Measurements from ENCODE around the gene KRTAP16-1. TPM values are rescaled to one million over a fixed set of nuclear protein-coding genes. Genes with fewer than 3 reads are reported as not detected.

Gene KRTAP16-1
- total RNA-seq, 1 donor from 2014 or later, result not detected

DNA sequence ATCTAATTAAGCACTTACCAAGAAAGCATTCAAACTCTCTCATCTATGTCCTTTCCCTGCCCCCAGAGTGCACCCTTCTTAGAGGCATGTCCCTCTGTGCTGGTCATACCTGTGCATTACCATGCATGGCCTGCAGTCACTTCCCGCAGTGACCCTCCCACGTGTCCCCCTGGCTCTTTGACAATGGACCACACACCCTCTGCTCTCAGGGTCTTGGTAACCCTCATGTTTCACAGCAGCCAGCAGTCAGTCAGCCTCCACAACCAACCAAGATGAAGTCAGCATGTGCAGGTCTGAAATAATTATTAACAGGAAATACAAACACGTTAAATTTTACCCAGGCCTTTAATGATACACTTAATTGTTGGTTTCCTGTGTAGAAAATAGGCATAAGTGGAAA lies 31.4 kb upstream of the KRTAP16-1 start:
- peaks cover 5% of the 10 kb centered on the region for H3K27me3 Mint-ChIP-seq (ENCODE audit: unreplicated experiment)
- peaks cover 19% of the 10 kb centered on the region for H3K9me3 Mint-ChIP-seq (ENCODE audit: unreplicated experiment)
- no peaks in the 10 kb centered on the region for H3K4me1 Mint-ChIP-seq (ENCODE audit: unreplicated experiment)
- peak; percentile 23 for DNase-seq (ENCODE audit: extremely low spot score, unreplicated experiment)
- no peak overlapping the region for H3K4me3 Mint-ChIP-seq (ENCODE audit: unreplicated experiment)
- peaks cover 4% of the 10 kb centered on the region for H3K36me3 Mint-ChIP-seq (ENCODE audit: unreplicated experiment)
- TF ChIP-seq, protein P1, sequence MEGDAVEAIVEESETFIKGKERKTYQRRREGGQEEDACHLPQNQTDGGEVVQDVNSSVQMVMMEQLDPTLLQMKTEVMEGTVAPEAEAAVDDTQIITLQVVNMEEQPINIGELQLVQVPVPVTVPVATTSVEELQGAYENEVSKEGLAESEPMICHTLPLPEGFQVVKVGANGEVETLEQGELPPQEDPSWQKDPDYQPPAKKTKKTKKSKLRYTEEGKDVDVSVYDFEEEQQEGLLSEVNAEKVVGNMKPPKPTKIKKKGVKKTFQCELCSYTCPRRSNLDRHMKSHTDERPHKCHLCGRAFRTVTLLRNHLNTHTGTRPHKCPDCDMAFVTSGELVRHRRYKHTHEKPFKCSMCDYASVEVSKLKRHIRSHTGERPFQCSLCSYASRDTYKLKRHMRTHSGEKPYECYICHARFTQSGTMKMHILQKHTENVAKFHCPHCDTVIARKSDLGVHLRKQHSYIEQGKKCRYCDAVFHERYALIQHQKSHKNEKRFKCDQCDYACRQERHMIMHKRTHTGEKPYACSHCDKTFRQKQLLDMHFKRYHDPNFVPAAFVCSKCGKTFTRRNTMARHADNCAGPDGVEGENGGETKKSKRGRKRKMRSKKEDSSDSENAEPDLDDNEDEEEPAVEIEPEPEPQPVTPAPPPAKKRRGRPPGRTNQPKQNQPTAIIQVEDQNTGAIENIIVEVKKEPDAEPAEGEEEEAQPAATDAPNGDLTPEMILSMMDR (IDR thresholded peaks at IDR 0.05), result no peak
- H3K27ac Mint-ChIP-seq (ENCODE audit: unreplicated experiment), result no peak overlapping the region

DNA sequence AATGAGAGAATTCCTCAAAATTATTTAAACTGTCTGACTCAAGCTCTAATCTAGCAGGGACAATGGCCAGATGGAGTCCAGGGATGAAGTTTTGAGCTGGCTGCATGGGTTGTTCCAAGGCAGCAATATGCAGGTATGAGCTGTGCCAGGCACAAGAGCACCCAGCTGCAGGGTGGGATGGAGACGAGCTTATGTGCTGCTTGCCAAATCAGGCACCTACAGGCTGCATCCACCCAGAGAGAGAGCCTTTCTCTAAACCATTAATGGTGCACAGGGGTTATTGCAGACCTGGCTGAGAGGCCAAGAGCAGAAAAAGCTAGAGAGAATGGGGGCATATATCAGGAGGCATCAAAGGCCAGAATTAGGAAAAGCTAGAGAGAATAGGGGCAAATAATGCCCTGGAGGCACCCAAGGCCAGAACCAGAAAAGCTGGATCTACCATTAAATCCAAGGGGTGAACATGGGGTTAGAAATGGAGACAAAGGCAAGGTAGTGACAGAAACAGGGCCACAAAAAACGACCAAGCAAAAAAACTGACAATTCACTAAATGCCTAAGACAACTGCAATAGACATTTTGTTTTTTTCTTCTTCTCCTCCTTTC lies 30.6 kb upstream of the KRTAP16-1 start:
- H3K4me3 Mint-ChIP-seq (ENCODE audit: unreplicated experiment), result no peak overlapping the region
- peaks cover 19% of the 10 kb centered on the region for H3K9me3 Mint-ChIP-seq (ENCODE audit: unreplicated experiment)
- TF ChIP-seq, protein P1 (IDR thresholded peaks at IDR 0.05), result no peak
- H3K4me1 Mint-ChIP-seq (ENCODE audit: unreplicated experiment), result no peaks in the 10 kb centered on the region
- H3K27ac Mint-ChIP-seq (ENCODE audit: unreplicated experiment), result no peak overlapping the region
- DNase-seq (ENCODE audit: extremely low spot score, unreplicated experiment), result peak; percentile 53
- H3K36me3 Mint-ChIP-seq (ENCODE audit: unreplicated experiment), result peaks cover 4% of the 10 kb centered on the region
- peaks cover 5% of the 10 kb centered on the region for H3K27me3 Mint-ChIP-seq (ENCODE audit: unreplicated experiment)

DNA sequence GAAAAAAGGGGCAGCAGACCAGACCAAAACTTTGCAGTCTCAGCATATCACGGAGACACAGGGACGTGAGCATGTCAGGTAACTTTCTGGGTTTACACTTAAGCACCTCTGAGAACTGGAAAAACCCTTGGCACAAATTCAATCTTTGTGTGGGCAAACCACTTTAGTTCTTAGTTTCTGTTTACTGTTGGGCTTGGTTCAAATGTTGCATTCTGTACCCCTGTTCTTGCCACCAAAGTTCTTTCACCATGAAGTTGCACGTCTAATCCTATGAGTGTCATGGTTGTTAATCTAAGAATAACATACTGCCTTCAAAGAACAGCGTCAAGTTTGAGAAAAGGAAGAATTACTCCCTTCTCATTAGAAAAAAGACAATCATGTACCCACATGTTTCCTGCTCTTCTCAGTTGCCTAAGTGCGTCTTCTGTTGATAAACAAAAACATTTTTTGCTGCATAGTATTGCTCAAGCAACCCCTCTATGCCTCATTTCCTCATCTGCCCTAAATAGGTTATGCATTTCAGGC lies 29.9 kb upstream of the KRTAP16-1 start:
- Mint-ChIP-seq H3K4me1 (ENCODE audit: unreplicated experiment) (no peaks in the 10 kb centered on the region), H3K27me3 (ENCODE audit: unreplicated experiment) (peaks cover 5% of the 10 kb centered on the region), H3K9me3 (ENCODE audit: unreplicated experiment) (peaks cover 19% of the 10 kb centered on the region), H3K4me3 (ENCODE audit: unreplicated experiment) (no peak overlapping the region), H3K27ac (ENCODE audit: unreplicated experiment) (no peak overlapping the region), H3K36me3 (ENCODE audit: unreplicated experiment) (peaks cover 4% of the 10 kb centered on the region)
- TF ChIP-seq, protein P1 (IDR thresholded peaks at IDR 0.05), result no peak
- DNase-seq (ENCODE audit: extremely low spot score, unreplicated experiment), result no peak

DNA sequence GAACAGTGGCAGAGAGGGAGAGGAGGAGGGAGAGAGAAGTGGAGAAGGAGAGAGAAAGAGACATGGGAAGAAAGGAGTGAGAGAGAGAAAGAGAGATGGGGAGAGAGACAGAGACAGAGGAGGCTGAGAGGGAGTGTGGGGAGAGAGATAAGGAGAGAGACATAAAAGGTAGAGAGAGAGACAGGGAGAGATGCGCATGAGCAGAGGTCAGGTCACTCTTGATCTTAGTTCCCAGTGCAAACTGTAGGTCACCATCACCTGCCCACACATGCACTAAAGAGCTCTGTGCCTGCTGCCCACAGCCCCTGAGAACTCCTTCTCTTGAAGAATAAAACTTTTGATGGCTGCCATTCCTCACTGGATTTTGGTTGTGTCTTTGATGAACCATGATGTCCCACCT lies 26.6 kb upstream of the KRTAP16-1 start:
- TF ChIP-seq, protein P1 (IDR thresholded peaks at IDR 0.05), result no peak
- Mint-ChIP-seq H3K4me3 (ENCODE audit: unreplicated experiment) (no peak overlapping the region), H3K27ac (ENCODE audit: unreplicated experiment) (no peak overlapping the region), H3K36me3 (ENCODE audit: unreplicated experiment) (no peaks in the 10 kb centered on the region), H3K27me3 (ENCODE audit: unreplicated experiment) (peaks cover 3% of the 10 kb centered on the region), H3K9me3 (ENCODE audit: unreplicated experiment) (no peaks in the 10 kb centered on the region), H3K4me1 (ENCODE audit: unreplicated experiment) (no peaks in the 10 kb centered on the region)
- peak; percentile 40 for DNase-seq (ENCODE audit: extremely low spot score, unreplicated experiment)

DNA sequence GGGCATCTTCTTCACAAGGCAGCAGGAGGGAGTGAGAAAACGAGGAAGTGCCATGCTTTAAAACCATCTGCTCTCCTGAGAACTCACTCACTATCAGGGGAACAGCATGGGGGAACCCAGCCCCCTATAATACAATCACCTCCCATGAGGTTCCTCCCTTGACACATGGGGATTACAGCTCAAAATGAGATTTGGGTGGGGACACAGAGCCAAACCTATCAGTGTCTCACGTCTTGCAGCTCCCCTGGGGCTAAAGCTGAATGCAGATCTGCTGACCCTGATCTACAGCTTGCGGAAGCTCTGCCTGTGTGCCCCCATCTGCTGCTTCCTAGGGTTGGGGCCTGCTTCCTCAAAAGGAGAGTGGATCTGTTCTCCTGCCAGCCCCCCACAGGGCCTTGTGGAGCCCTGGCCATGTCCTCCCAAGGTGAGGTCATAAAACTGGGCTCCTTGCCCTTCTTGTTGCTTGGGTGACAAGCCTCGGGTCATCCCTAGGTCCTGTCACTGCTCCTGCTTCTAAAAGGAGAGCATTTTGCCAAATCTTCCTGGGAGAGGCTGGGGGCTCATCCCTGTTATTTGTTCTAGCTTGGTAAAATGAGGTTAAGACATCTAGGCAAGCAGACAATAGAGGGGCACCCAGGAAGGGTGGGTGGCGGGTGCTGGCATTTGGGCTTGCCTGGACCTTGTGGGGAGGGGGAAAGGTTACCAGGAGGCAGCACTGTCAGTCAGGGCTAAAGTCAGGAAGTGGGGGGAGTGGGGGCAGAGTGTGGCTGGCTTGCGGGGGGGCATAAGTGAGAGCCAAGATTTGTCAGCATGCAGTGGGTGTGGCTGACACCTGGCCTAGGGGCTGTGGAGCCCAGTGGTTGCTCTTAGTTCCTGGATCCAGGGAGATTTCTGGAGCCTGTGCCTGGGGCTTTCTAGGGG lies 25.5 kb upstream of the KRTAP16-1 start:
- Mint-ChIP-seq H3K27me3 (ENCODE audit: unreplicated experiment) (peaks cover 3% of the 10 kb centered on the region), H3K36me3 (ENCODE audit: unreplicated experiment) (no peaks in the 10 kb centered on the region), H3K27ac (ENCODE audit: unreplicated experiment) (no peak overlapping the region), H3K4me1 (ENCODE audit: unreplicated experiment) (no peaks in the 10 kb centered on the region), H3K9me3 (ENCODE audit: unreplicated experiment) (no peaks in the 10 kb centered on the region), H3K4me3 (ENCODE audit: unreplicated experiment) (no peak overlapping the region)
- no peak for DNase-seq (ENCODE audit: extremely low spot score, unreplicated experiment)
- TF ChIP-seq, protein P1 (IDR thresholded peaks at IDR 0.05), result no peak

Measured in osteocyte (in vitro differentiated cells).